Measurements from ENCODE around the gene BBOX1. TPM values are rescaled to one million over a fixed set of nuclear protein-coding genes. Genes with fewer than 3 reads are reported as not detected.
A peak's percentile ranks its signal among the peaks of the same experiment; 100 is the strongest.

BBOX1 gene, protein sequence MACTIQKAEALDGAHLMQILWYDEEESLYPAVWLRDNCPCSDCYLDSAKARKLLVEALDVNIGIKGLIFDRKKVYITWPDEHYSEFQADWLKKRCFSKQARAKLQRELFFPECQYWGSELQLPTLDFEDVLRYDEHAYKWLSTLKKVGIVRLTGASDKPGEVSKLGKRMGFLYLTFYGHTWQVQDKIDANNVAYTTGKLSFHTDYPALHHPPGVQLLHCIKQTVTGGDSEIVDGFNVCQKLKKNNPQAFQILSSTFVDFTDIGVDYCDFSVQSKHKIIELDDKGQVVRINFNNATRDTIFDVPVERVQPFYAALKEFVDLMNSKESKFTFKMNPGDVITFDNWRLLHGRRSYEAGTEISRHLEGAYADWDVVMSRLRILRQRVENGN
- total RNA-seq (ENCODE audit: low replicate concordance), result not detected in 2 replicates

DNA sequence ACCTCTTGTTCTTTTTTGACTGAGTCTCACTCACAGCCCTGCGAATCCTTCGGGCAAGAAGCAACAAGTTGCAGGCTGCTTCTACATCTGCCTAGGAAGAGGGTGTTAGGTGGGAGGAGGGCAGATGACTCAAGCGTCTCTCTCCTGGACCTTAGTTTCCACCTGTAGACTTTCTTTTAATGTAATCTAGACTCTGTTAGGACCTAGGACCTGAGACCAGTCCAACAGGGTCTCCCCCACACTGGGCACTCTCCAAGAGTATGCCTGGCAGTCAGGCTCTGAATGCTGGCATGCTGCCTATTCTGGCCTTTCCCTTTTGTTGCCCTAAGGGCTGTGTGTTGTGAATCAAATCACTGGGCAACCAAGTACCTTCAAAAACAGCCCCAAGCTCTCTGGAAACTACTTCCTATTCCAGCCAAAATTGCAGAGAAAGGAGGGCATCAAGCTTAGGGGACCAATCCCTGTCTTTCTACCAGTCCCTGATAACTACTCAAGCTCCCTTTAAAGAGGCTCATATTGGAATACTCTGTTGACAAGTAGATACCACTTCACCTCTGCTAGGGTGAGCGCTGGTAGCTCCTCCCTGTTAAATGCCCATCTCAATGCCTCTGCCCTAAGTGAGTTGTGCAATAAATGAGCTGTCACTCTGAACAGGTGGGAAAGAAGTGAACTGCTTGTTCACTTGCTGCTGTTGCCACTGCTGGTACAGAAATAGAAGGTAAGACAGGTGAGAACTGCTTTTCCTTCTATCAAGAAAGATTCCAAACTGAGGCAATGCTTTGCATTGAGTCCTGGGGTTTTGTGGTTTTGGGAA lies at the start of gene BBOX1:
Gene BBOX1 (plus strand): TSS at position 514 of the 814 bp plus-strand sequence. CDS start 14,616 bp downstream, outside the sequence.
- Histone ChIP-seq H3K9ac (no peak within 1 kb of the TSS), H2AFZ (replicated peaks) (peak within 1 kb of the TSS; percentile 80), H3K79me2 (ENCODE audit: low read depth) (no peaks in the 10 kb centered on the region), H3K27ac (no peak within 1 kb of the TSS), H3K4me2 (peak within 1 kb of the TSS; percentile 15), H3K9me3 (ENCODE audit: low read depth) (peaks cover 9% of the 10 kb centered on the region), H3K27me3 (no peaks in the 10 kb centered on the region), H3K4me1 (peaks cover 23% of the 10 kb centered on the region), H4K20me1 (ENCODE audit: low read depth) (no peaks in the 10 kb centered on the region), H3K4me3 (no peak within 1 kb of the TSS), H3K36me3 (no peaks in the 10 kb centered on the region), H3F3A (ENCODE audit: low read depth) (peaks cover 10% of the 10 kb centered on the region)
- Mint-ChIP-seq H3K27ac (no peak within 1 kb of the TSS), H3K36me3 (no peaks in the 10 kb centered on the region), H3K9me3 (peaks cover 26% of the 10 kb centered on the region), H3K4me1 (no peaks in the 10 kb centered on the region), H3K27me3 (ENCODE audit: insufficient read depth, low read depth) (no peaks in the 10 kb centered on the region), H3K4me3 (no peak within 1 kb of the TSS)
- no peak for DNase-seq (ENCODE audit: low spot score)
- TF ChIP-seq EZH2 (IDR thresholded peaks at IDR 0.05), result no peak
- TF ChIP-seq, protein P1, sequence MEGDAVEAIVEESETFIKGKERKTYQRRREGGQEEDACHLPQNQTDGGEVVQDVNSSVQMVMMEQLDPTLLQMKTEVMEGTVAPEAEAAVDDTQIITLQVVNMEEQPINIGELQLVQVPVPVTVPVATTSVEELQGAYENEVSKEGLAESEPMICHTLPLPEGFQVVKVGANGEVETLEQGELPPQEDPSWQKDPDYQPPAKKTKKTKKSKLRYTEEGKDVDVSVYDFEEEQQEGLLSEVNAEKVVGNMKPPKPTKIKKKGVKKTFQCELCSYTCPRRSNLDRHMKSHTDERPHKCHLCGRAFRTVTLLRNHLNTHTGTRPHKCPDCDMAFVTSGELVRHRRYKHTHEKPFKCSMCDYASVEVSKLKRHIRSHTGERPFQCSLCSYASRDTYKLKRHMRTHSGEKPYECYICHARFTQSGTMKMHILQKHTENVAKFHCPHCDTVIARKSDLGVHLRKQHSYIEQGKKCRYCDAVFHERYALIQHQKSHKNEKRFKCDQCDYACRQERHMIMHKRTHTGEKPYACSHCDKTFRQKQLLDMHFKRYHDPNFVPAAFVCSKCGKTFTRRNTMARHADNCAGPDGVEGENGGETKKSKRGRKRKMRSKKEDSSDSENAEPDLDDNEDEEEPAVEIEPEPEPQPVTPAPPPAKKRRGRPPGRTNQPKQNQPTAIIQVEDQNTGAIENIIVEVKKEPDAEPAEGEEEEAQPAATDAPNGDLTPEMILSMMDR (IDR thresholded peaks at IDR 0.05), result no peak

DNA sequence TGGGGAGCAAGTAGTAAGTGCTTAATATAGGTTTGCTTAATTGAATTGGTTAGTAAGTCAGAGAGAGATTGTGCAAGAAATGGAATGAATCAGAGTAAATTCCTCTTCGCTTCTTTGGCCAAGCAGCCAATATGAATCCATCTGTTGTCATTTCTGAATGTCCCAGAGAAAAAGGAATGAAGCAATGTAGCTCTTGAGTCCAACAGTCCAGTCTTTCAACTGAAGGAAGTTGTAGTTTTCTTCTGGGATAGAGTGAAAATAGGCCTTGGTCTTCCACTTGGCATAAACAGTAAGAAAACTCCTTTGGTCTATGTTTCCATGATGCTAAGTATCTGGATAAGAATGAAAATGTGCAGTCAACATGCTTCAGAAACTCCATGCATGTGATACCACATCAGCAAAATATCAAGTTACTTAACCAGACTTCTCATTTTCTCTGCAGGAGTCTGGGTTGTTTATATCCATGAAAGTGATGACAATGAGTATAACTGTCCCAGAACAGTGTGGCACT lies 48.5 kb upstream of the BBOX1 start:
- Histone ChIP-seq H3K27me3 (peaks cover 26% of the 10 kb centered on the region), H3K79me2 (ENCODE audit: low read depth) (no peaks in the 10 kb centered on the region), H3K9ac (no peak overlapping the region), H4K20me1 (ENCODE audit: low read depth) (no peaks in the 10 kb centered on the region), H3K4me2 (no peak overlapping the region), H3K9me3 (ENCODE audit: low read depth) (no peaks in the 10 kb centered on the region), H3K27ac (no peak overlapping the region), H2AFZ (replicated peaks) (no peak overlapping the region), H3K36me3 (no peaks in the 10 kb centered on the region), H3K4me3 (no peak overlapping the region), H3K4me1 (peaks cover 8% of the 10 kb centered on the region), H3F3A (ENCODE audit: low read depth) (no peaks in the 10 kb centered on the region)
- DNase-seq (ENCODE audit: low spot score), result no peak
- H3K4me1 Mint-ChIP-seq, result peaks cover 6% of the 10 kb centered on the region
- no peaks in the 10 kb centered on the region for H3K36me3 Mint-ChIP-seq
- H3K9me3 Mint-ChIP-seq, result no peaks in the 10 kb centered on the region
- H3K27ac Mint-ChIP-seq, result no peak overlapping the region
- H3K27me3 Mint-ChIP-seq (ENCODE audit: insufficient read depth, low read depth), result peaks cover 3% of the 10 kb centered on the region
- TF ChIP-seq EZH2phosphoT487 (IDR thresholded peaks at IDR 0.05), result no peak
- TF ChIP-seq, protein P1 (IDR thresholded peaks at IDR 0.05), result no peak
- no peak for TF ChIP-seq EZH2 (IDR thresholded peaks at IDR 0.05)
- H3K4me3 Mint-ChIP-seq, result no peak overlapping the region

DNA sequence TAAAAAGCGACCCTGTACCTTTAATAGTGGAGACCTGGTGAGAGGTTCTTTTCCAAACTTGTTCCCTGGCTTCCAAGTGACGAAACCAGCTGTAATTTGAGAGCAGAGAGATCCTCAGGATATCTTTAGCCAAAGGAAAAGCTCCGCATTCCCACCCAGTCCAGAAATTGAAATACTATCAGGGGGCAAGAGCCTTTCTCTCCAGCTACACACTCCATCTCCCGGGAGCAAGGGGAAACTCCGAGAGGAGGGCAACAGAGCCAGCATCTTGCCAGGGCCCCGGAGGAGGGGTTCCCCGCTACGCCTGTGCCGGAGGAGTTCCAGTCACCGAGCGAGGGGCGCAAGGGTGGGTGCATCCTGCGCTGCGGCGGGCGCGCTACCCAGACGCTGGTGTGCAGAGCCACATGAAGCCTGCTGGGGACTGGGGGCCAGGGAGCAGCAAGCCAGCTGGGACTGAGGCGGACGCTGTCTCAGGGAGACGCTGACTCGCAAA lies 46.6 kb upstream of the BBOX1 start, which contains the start of gene FIBIN:
Gene FIBIN (plus strand): TSS at position 148 of the 493 bp plus-strand sequence. CDS start 415 bp downstream, outside the sequence.
- Histone ChIP-seq H3K9me3 (ENCODE audit: low read depth) (no peaks in the 10 kb centered on the region), H3F3A (ENCODE audit: low read depth) (no peaks in the 10 kb centered on the region), H3K4me3 (peak within 1 kb of the TSS; percentile 43), H3K4me2 (peak within 1 kb of the TSS; percentile 69), H4K20me1 (ENCODE audit: low read depth) (no peaks in the 10 kb centered on the region), H3K4me1 (peaks cover 8% of the 10 kb centered on the region), H3K36me3 (no peaks in the 10 kb centered on the region), H3K27me3 (peaks cover 26% of the 10 kb centered on the region), H3K9ac (no peak within 1 kb of the TSS), H3K27ac (no peak within 1 kb of the TSS), H3K79me2 (ENCODE audit: low read depth) (no peaks in the 10 kb centered on the region), H2AFZ (replicated peaks) (peak within 1 kb of the TSS; percentile 78)
- peak; percentile 35 for DNase-seq (ENCODE audit: low spot score)
- peak within 1 kb of the TSS; percentile 31 for H3K4me3 Mint-ChIP-seq
- H3K9me3 Mint-ChIP-seq, result no peaks in the 10 kb centered on the region
- no peaks in the 10 kb centered on the region for H3K36me3 Mint-ChIP-seq
- peaks cover 6% of the 10 kb centered on the region for H3K4me1 Mint-ChIP-seq
- H3K27ac Mint-ChIP-seq, result peak within 1 kb of the TSS; percentile 21
- TF ChIP-seq, protein P1 (IDR thresholded peaks at IDR 0.05), result no peak
- TF ChIP-seq EZH2phosphoT487 (IDR thresholded peaks at IDR 0.05), result no peak
- TF ChIP-seq EZH2 (IDR thresholded peaks at IDR 0.05), result no peak
- H3K27me3 Mint-ChIP-seq (ENCODE audit: insufficient read depth, low read depth), result peaks cover 7% of the 10 kb centered on the region

All from neural progenitor cell (in vitro differentiated cells).